HCT116 (cell line): ENCODE data around the gene ITGB6.
A peak's percentile ranks its signal among the peaks of the same experiment; 100 is the strongest.

Source experiments
- ATF3 ChIP-seq: IDR thresholded peaks from 2 replicates; pipeline ENCODE4 v1.6.1; 2012
- CBX3 ChIP-seq: IDR thresholded peaks from 2 replicates; pipeline ENCODE4 v1.6.1; 2012; ENCODE audit warnings: low read depth
- CTCF ChIP-seq, 3 experiments: fragments of 200-600 bp in 1 of 3; sonication (generic) in 1 of 3; IDR thresholded peaks in 2 of 3; conservative IDR thresholded peaks in 1 of 3; 2 replicates each; pipeline ENCODE4 v1.5.1; 2012 to 2017; ENCODE audit warnings: low read depth in 2 of 3, low read length in 2 of 3, antibody characterized with exemption in 1 of 3, borderline replicate concordance in 1 of 3, control low read depth in 1 of 3, mild to moderate bottlenecking in 1 of 3, mixed read lengths in 1 of 3, mixed run types in 1 of 3, moderate library complexity in 1 of 3; ENCODE audit not compliant: insufficient read depth in 1 of 3
- EGR1 ChIP-seq: IDR thresholded peaks from 2 replicates; pipeline ENCODE4 v1.6.1; 2012; ENCODE audit warnings: low read depth
- EZH2 ChIP-seq: fragments of 200-600 bp; sonication (generic); IDR thresholded peaks from 2 replicates; pipeline ENCODE4 v1.6.1; 2017; ENCODE audit warnings: antibody characterized with exemption, mixed run types
- EZH2phosphoT487 ChIP-seq: fragments of 200-600 bp; IDR thresholded peaks from 2 replicates; pipeline ENCODE4 v1.6.1; 2018; ENCODE audit warnings: antibody characterized with exemption, borderline replicate concordance
- MAX ChIP-seq: IDR thresholded peaks from 2 replicates; pipeline ENCODE4 v1.6.1; 2012
- POLR2A ChIP-seq: IDR thresholded peaks from 2 replicates; pipeline ENCODE4 v1.7.0; 2011; ENCODE audit warnings: borderline replicate concordance; ENCODE audit not compliant: insufficient read depth, insufficient read length; ENCODE audit errors: extremely low read depth
- POLR2AphosphoS5 ChIP-seq: IDR thresholded peaks from 2 replicates; pipeline ENCODE4 v1.6.1; 2011; ENCODE audit warnings: mild to moderate bottlenecking, low read depth, low read length, moderate library complexity
- REST ChIP-seq: IDR thresholded peaks from 2 replicates; pipeline ENCODE4 v1.6.1; 2012; ENCODE audit warnings: low read depth
- TCF7L2 ChIP-seq: IDR thresholded peaks from 2 replicates; pipeline ENCODE4 v1.7.0; 2011; ENCODE audit warnings: borderline replicate concordance, inconsistent platforms; ENCODE audit not compliant: insufficient read depth, insufficient read length; ENCODE audit errors: extremely low read depth
- YY1 ChIP-seq: IDR thresholded peaks from 2 replicates; pipeline ENCODE4 v1.6.1; 2011; ENCODE audit warnings: low read length, low read depth, moderate library complexity, mild to moderate bottlenecking; ENCODE audit not compliant: insufficient replicate concordance; ENCODE audit errors: extremely low read depth
- ZNF274 ChIP-seq: fragments of 200-500 bp; sonication (Bioruptor generic); IDR thresholded peaks from 2 replicates; pipeline ENCODE4 v1.6.1; 2014; ENCODE audit warnings: mild to moderate bottlenecking, low read depth, low read length, inconsistent platforms

- no peak for TF ChIP-seq CTCF (IDR thresholded peaks at IDR 0.05 in 2 of 3, conservative IDR thresholded peaks at IDR 0.05 in 1 of 3; ENCODE audit: borderline replicate concordance in 1 of 3, insufficient read depth in 1 of 3, low read depth in 2 of 3, low read length in 2 of 3)
- no peak for TF ChIP-seq REST
- TF ChIP-seq POLR2A: no peak
- TF ChIP-seq YY1: no peak
- TF ChIP-seq MAX: 0 out of 2 replicates have a peak, but pooled peaks have one; percentile 14
- no peak for TF ChIP-seq CBX3
- TF ChIP-seq ZNF274: no peak
- TF ChIP-seq EGR1: no peak
- no peak for TF ChIP-seq EZH2phosphoT487
- no peak for TF ChIP-seq POLR2AphosphoS5
- TF ChIP-seq EZH2: no peak
- no peak for TF ChIP-seq ATF3
- no peak for TF ChIP-seq TCF7L2
Observed at GRCh38 chr2:160221391-160222276, 21.6 kb upstream of the ITGB6 start.
